Transverse colon (tissue), 4 donors: Measurements from ENCODE around the gene MYO16. TPM values are rescaled to one million over a fixed set of nuclear protein-coding genes. Genes with fewer than 3 reads are reported as not detected.

ENCODE experiments used
- DNase-seq: peaks from one replicate; pipeline ENCODE4 v3.0.0-alpha.2; 2019
- H3K27ac ChIP-seq, 4 donors: fragments of 200-600 bp; sonication (generic); 2 replicates each; pipeline ENCODE4 v1.5.1; 2016 to 2018; ENCODE audit warnings: inconsistent platforms in 4 of 4
- H3K27me3 ChIP-seq: fragments of 200-600 bp; sonication (generic); 2 replicates; pipeline ENCODE4 v1.5.1; 2017; ENCODE audit warnings: inconsistent platforms
- H3K36me3 ChIP-seq, 4 donors: fragments of 200-600 bp; sonication (generic); 2 replicates each; pipeline ENCODE4 v1.5.1; 2017 to 2019; ENCODE audit warnings: inconsistent platforms in 4 of 4
- H3K4me1 ChIP-seq, 4 donors: fragments of 200-600 bp; sonication (generic); 2 replicates each; pipeline ENCODE4 v1.5.1; 2017 to 2020; ENCODE audit warnings: inconsistent platforms in 4 of 4
- H3K4me3 ChIP-seq, 4 donors: fragments of 200-600 bp; sonication (generic); 1 replicate in 1 of 4; 2 replicates in 3 of 4; pipeline versions ENCODE4 v1.5.1 to v1.6.1; 2017 to 2019; ENCODE audit warnings: inconsistent platforms in 4 of 4
- H3K9me3 ChIP-seq, 2 donors: fragments of 200-600 bp; sonication (generic); 2 replicates each; pipeline ENCODE4 v1.5.1; 2017 to 2019; ENCODE audit warnings: inconsistent platforms in 2 of 2
- CTCF ChIP-seq, 5 experiments: fragments of 200-600 bp in 3 of 5; fragments of 450-650 bp in 2 of 5; sonication (generic) in 3 of 5; IDR thresholded peaks; 1 replicate in 2 of 5; 2 replicates in 3 of 5; pipeline ENCODE4 v1.5.1; 2016 to 2017; ENCODE audit warnings: antibody characterized with exemption in 5 of 5, inconsistent platforms in 3 of 5, mild to moderate bottlenecking in 2 of 5, moderate library complexity in 1 of 5
- EP300 ChIP-seq: sonication (generic); formaldehyde crosslinking; IDR thresholded peaks from one replicate; pipeline ENCODE4 v1.6.1; 2017; ENCODE audit warnings: antibody characterized with exemption, low read depth
- POLR2A ChIP-seq: fragments of 450-650 bp; IDR thresholded peaks from one replicate; pipeline ENCODE4 v1.6.1; 2016; ENCODE audit warnings: antibody characterized with exemption, mild to moderate bottlenecking, moderate library complexity
- POLR2AphosphoS5 ChIP-seq, 3 donors: sonication (generic); formaldehyde crosslinking; IDR thresholded peaks; one replicate each; pipeline ENCODE4 v1.6.1; 2016; ENCODE audit warnings: antibody characterized with exemption in 3 of 3
- WGBS, 2 donors: methylation state at CpG; one replicate each; pipeline ENCODE4 v1.1.5; 2018; ENCODE audit warnings: low coverage in 1 of 2; 5-methylcytosine and 5-hydroxymethylcytosine counted together
- in situ Hi-C, 4 donors: fragments of 200-750 bp; cut with MboI; loops; one replicate each; pipeline versions ENCODE4 v1.15.0 to v1.15.1; 2017; ENCODE audit warnings: low sequenced_read_pairs in 3 of 4, low pct_ligation_motif_present in 1 of 4, low pct_unique_long_range_greater_than_20kb in 1 of 4
- intact Hi-C: fragments of 100-400 bp; cut with DNase I; formaldehyde crosslinking; loops from one replicate; pipeline ENCODE4 v1.15.1; 2023; ENCODE audit warnings: low total_unique reads
- total RNA-seq, 4 donors: library from RNA; depleted of rRNA; stranded (reverse); fragments of >200 nt; gene quantifications; one replicate each; pipeline ENCODE4 v1.1.0, GENCODE V29; 2016

Gene MYO16
- total RNA-seq, 4 donors from 2014 or later = under 0.01 to 3.4 TPM; not detected in 2

GRCh38 chr13:108755083-108755482 lies 125.7 kb downstream of the MYO16 start:
- Histone ChIP-seq H3K4me3 (no peak overlapping the region), H3K27me3 (no peaks in the 10 kb centered on the region), H3K27ac (no peak overlapping the region), H3K4me1 (no peaks in the 10 kb centered on the region), H3K36me3 (no peaks in the 10 kb centered on the region), H3K9me3 (no peaks in the 10 kb centered on the region)
- intact Hi-C loops = no loop called here
- DNase-seq = no peak
- in situ Hi-C loops = no loop called here
- TF ChIP-seq POLR2AphosphoS5 (IDR thresholded peaks at IDR 0.05) (no peak), CTCF (IDR thresholded peaks at IDR 0.05) (no peak), EP300 (no peak), POLR2A (no peak)

GRCh38 chr13:108760129-108760528 lies 130.7 kb downstream of the MYO16 start:
- no peak overlapping the region for H3K4me3 ChIP-seq
- no peaks in the 10 kb centered on the region for H3K9me3 ChIP-seq
- no peak for DNase-seq
- H3K27ac ChIP-seq = no peak overlapping the region
- no peaks in the 10 kb centered on the region for H3K36me3 ChIP-seq
- TF ChIP-seq CTCF (IDR thresholded peaks at IDR 0.05) = no peak
- TF ChIP-seq EP300 = no peak
- no peak for TF ChIP-seq POLR2A
- TF ChIP-seq POLR2AphosphoS5 (IDR thresholded peaks at IDR 0.05) = no peak
- intact Hi-C loops (no loop called here), in situ Hi-C loops (no loop called here)
- no peaks in the 10 kb centered on the region for H3K27me3 ChIP-seq
- no peaks in the 10 kb centered on the region for H3K4me1 ChIP-seq
- 87 to 100% methylated on average over 1 of the region's 1 CpG for WGBS, 2 donors

- intact Hi-C loops (no loop called here), in situ Hi-C loops (no loop called here)
- Histone ChIP-seq H3K4me3 (no peak overlapping the region), H3K27ac (no peak overlapping the region), H3K27me3 (no peaks in the 10 kb centered on the region), H3K36me3 (no peaks in the 10 kb centered on the region), H3K9me3 (no peaks in the 10 kb centered on the region), H3K4me1 (no peaks in the 10 kb centered on the region)
- 57 to 71% methylated on average over 3 of the region's 3 CpGs for WGBS, 2 donors
- no peak for DNase-seq
- TF ChIP-seq POLR2AphosphoS5 (IDR thresholded peaks at IDR 0.05) (no peak), CTCF (IDR thresholded peaks at IDR 0.05) (no peak), EP300 (no peak), POLR2A (no peak)
Measured at GRCh38 chr13:108760541-108760940, 131.1 kb downstream of the MYO16 start.

- in situ Hi-C loops = no loop called here
- H3K4me1 ChIP-seq = no peaks in the 10 kb centered on the region
- TF ChIP-seq POLR2AphosphoS5 (IDR thresholded peaks at IDR 0.05) (no peak), EP300 (no peak), POLR2A (no peak), CTCF (IDR thresholded peaks at IDR 0.05) (no peak)
- intact Hi-C loops = no loop called here
- H3K27ac ChIP-seq = no peak overlapping the region
- H3K4me3 ChIP-seq = no peak overlapping the region
- H3K27me3 ChIP-seq = no peaks in the 10 kb centered on the region
- no peaks in the 10 kb centered on the region for H3K9me3 ChIP-seq
- WGBS, 2 donors = 87 to 95% methylated on average over 5 of the region's 5 CpGs
- no peaks in the 10 kb centered on the region for H3K36me3 ChIP-seq
- DNase-seq = no peak
Measured at GRCh38 chr13:108768035-108768434, 138.6 kb downstream of the MYO16 start.
